GM12891 (cell line): ENCODE data around the gene FYTTD1.
A peak's percentile ranks its signal among the peaks of the same experiment; 100 is the strongest.

Experiments used
- DNase-seq: peaks from one replicate; pipeline ENCODE4 v3.0.0; 2011; ENCODE audit warnings: low spot score; ENCODE audit not compliant: insufficient read length
- FAIRE-seq: peaks from 2 replicates; lab custom pipeline; 2011; peaks lifted over from hg19 to GRCh38; lab: Jason Lieb, UNC
- PAX5 ChIP-seq: IDR thresholded peaks from 2 replicates; pipeline ENCODE4 v1.6.1; 2011; ENCODE audit warnings: low read length, moderate library complexity, mild to moderate bottlenecking; ENCODE audit not compliant: insufficient read depth, severe bottlenecking
- POLR2A ChIP-seq: IDR thresholded peaks from 2 replicates; pipeline ENCODE4 v1.6.1; 2011; ENCODE audit warnings: low read depth, low read length, control low read depth
- POLR2AphosphoS5 ChIP-seq: IDR thresholded peaks from 2 replicates; pipeline ENCODE4 v1.6.1; 2011; ENCODE audit warnings: low read depth, low read length, control low read depth
- POU2F2 ChIP-seq: IDR thresholded peaks from 2 replicates; pipeline ENCODE4 v1.6.1; 2011; ENCODE audit warnings: low read depth, mild to moderate bottlenecking, control low read depth, low read length, moderate library complexity
- SPI1 ChIP-seq: IDR thresholded peaks from 2 replicates; pipeline ENCODE4 v1.6.1; 2011; ENCODE audit warnings: low read depth, low read length, control low read depth
- TAF1 ChIP-seq: IDR thresholded peaks from 2 replicates; pipeline ENCODE4 v1.6.1; 2011; ENCODE audit warnings: low read depth, low read length, control low read depth

Gene FYTTD1

GRCh38 chr3:197801891-197802778 lies 52.5 kb downstream of the FYTTD1 start:
- no peak for DNase-seq
- no peak for TF ChIP-seq POU2F2
- peak; percentile 19; the same call in 1 of the 2 replicates for TF ChIP-seq SPI1
- peak; percentile 59 for FAIRE-seq

DNA sequence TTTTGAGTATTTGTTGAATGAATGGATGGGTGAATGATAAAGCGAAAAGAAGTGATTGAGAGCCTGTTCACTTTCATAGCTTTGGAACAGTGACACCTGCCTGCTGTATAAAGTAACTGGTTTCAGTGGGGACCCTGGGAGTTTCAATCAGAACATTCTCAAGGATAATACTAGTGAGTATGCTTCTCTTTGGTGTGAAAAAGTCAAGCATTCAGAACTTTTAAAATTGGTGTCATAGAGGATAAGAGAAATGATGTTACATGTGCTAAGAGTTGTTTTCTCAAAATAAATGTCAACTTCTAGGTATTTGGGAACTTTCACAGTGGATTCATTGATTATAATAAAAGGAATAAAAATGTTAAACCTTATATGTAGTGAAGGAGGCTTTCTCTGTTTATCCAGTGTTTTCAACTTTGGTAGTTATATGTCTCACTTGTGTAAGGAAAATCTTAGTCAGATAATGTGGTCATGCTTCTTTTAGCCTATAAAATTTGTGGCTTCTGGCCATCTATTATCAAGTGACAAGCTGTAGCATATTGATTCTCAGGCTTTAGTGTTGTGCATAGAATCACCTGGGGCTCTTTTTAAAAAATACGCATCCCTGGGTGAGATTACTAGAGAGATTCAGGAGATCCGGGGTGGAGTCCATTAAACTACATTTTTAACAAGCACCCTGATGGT lies 53.2 kb downstream of the FYTTD1 start:
- no peak for FAIRE-seq
- TF ChIP-seq PAX5 (no peak), TAF1 (no peak), POU2F2 (no peak), POLR2A (no peak), SPI1 (no peak), POLR2AphosphoS5 (no peak)

DNA sequence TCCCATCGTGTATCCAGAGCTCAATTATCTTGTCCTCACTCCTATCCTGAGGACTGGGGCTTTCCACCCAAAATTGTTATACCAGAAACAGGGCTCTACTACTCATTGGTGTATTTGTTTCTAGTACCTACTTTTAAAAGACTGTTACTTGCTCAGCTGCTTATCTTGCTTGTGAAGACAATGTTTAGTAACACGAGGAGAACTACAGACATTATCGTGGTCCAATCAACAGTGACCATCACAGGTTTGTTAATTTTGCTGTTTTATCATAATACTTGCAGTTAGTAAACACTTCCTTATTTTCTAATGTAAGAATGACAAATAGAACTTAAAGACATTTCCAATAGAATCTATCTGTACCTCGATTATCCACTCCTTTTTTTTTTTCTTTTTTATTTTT lies 54.8 kb downstream of the FYTTD1 start:
- 0 out of 2 replicates have a peak, but pooled peaks have one; percentile 2 for TF ChIP-seq SPI1
- TF ChIP-seq POU2F2 = no peak
- FAIRE-seq = no peak
- no peak for DNase-seq

More for the DNA sequence above, 53.2 kb downstream of the FYTTD1 start:
- DNase-seq = no peak

GRCh38 chr3:197807969-197808587 lies 58.4 kb downstream of the FYTTD1 start:
- no peak for TF ChIP-seq TAF1
- TF ChIP-seq POLR2AphosphoS5 = no peak
- no peak for TF ChIP-seq POU2F2
- no peak for TF ChIP-seq POLR2A
- TF ChIP-seq PAX5 = no peak
- no peak for TF ChIP-seq SPI1
- FAIRE-seq (peak; percentile 63), DNase-seq (no peak)

DNA sequence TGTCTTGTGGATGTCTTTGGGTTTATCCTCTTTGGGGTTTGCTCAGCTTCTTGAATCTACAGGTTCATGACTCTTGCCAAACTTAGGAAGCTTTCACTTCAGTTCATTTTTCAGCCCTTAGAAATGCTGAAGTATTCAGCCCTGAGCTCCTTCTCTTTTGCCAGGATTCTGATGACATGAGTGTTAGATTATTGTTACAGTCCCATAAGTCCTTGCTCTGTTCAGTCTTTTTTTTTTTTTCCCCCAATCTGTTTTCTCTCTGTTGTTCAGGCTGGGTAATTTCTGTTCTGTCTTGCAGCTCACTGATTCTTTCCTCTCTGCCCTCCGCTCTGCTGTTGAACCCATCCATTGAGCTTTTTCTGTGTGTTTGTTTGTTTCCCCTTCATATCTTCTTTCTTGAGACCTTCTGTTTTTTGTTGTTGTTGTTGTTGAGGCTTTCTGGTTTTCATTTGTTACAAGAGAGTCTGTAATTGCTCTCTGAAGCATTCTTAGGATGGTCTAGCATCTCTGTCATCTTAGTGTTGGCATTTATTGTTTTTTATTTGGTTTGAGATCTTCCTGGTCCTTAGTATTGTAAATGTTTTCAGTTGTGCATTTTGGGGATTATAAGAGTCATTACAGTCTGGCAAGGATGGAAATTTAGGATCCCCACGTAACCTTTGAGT lies 59.8 kb downstream of the FYTTD1 start:
- DNase-seq (no peak), FAIRE-seq (no peak)
- TF ChIP-seq POU2F2 (no peak), POLR2A (no peak), PAX5 (no peak), POLR2AphosphoS5 (no peak), TAF1 (no peak), SPI1 (no peak)

- FAIRE-seq (no peak), DNase-seq (no peak)
- TF ChIP-seq POLR2A = no peak
- TF ChIP-seq TAF1 = no peak
- no peak for TF ChIP-seq PAX5
- no peak for TF ChIP-seq SPI1
- no peak for TF ChIP-seq POLR2AphosphoS5
- TF ChIP-seq POU2F2 = no peak
Observed at GRCh38 chr3:197810901-197811300, 61.2 kb downstream of the FYTTD1 start.

DNA sequence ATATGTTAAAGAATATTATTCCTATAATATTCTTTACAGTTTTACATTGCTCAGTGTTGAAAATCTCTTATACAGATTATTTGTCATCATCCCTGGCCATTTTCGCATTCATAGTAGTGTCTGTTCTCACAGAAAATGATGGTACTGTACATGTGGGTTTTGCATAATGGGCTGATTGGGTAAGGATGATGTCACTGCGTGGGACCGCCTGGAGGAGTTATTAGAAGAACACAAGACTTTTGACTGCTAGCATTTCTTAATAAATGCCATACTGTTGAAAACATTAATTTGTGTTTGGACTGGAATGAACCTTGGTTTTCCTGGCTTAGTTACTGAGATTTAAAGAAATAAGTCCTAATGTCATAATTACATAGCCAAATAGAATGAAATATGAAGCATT lies 61.7 kb downstream of the FYTTD1 start:
- FAIRE-seq (no peak), DNase-seq (no peak)
- TF ChIP-seq SPI1 = no peak
- peak; percentile 20; the same call in 1 of the 2 replicates for TF ChIP-seq POU2F2
- no peak for TF ChIP-seq POLR2AphosphoS5
- no peak for TF ChIP-seq TAF1

GRCh38 chr3:197814372-197814771 lies 64.7 kb downstream of the FYTTD1 start:
- TF ChIP-seq POLR2A = no peak
- DNase-seq (no peak), FAIRE-seq (peak; percentile 50)

- no peak for TF ChIP-seq POU2F2
- TF ChIP-seq POLR2AphosphoS5 = no peak
- TF ChIP-seq TAF1 = no peak
- no peak for TF ChIP-seq POLR2A
- no peak for TF ChIP-seq SPI1
- TF ChIP-seq PAX5 = no peak
- no peak for DNase-seq
- FAIRE-seq = no peak
Observed at GRCh38 chr3:197820550-197821335, 71.1 kb downstream of the FYTTD1 start.
